ENCODE results near the gene PER2. TPM values are rescaled to one million over a fixed set of nuclear protein-coding genes. Genes with fewer than 3 reads are reported as not detected.

PER2 gene
- total RNA-seq, 4 donors from 2014 or later = 24.3 to 105 (median 85.9) TPM

DNA sequence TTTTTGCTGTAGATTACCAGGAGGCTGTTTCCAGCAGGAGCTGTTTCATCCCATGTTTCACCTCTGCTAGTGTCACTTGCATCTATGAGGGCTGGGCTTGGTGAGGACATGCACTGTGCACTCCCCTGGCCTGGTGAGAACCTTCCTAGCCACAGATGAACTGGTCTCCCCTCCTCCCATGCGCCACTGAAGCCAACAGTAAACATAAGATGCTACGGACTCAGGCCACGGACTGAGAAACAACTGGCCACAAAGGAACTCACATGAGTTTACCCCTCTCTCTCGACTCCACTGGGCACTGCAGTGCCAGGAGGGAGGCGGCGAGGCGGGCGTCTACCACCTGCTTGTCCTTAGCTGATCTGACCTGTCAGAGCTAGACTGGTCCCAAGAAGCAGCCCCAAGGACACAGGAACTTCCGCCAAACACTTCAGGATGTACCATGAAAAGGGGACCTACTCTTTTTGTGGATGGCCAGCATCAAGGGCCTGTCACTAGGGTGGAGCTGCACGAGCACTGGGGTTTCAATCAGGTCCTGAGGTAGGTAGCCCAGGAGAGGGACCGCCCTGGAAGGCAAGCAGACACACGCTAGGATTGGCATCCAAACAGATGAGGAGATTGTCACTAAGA, 25.8 kb downstream of the PER2 start:
- Histone ChIP-seq H3K27me3 (no peaks in the 10 kb centered on the region), H3K9me3 (no peaks in the 10 kb centered on the region), H3K27ac (peak overlapping the region; percentile 42), H3K4me1 (peaks cover 25% of the 10 kb centered on the region), H3K36me3 (peaks cover 71% of the 10 kb centered on the region), H3K4me3 (no peak overlapping the region)
- WGBS = 85% methylated on average over 12 of the region's 12 CpGs
- DNase-seq (ENCODE audit: low spot score in 2 of 2) = peak in 1 of 2 donors; percentile 62
- no peak for TF ChIP-seq EP300 (IDR thresholded peaks at IDR 0.05)
- TF ChIP-seq, protein P1, sequence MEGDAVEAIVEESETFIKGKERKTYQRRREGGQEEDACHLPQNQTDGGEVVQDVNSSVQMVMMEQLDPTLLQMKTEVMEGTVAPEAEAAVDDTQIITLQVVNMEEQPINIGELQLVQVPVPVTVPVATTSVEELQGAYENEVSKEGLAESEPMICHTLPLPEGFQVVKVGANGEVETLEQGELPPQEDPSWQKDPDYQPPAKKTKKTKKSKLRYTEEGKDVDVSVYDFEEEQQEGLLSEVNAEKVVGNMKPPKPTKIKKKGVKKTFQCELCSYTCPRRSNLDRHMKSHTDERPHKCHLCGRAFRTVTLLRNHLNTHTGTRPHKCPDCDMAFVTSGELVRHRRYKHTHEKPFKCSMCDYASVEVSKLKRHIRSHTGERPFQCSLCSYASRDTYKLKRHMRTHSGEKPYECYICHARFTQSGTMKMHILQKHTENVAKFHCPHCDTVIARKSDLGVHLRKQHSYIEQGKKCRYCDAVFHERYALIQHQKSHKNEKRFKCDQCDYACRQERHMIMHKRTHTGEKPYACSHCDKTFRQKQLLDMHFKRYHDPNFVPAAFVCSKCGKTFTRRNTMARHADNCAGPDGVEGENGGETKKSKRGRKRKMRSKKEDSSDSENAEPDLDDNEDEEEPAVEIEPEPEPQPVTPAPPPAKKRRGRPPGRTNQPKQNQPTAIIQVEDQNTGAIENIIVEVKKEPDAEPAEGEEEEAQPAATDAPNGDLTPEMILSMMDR (IDR thresholded peaks at IDR 0.05) = no peak
- TF ChIP-seq POLR2AphosphoS5 (IDR thresholded peaks at IDR 0.05) = no peak
- no peak for TF ChIP-seq POLR2A (IDR thresholded peaks at IDR 0.05)

DNA sequence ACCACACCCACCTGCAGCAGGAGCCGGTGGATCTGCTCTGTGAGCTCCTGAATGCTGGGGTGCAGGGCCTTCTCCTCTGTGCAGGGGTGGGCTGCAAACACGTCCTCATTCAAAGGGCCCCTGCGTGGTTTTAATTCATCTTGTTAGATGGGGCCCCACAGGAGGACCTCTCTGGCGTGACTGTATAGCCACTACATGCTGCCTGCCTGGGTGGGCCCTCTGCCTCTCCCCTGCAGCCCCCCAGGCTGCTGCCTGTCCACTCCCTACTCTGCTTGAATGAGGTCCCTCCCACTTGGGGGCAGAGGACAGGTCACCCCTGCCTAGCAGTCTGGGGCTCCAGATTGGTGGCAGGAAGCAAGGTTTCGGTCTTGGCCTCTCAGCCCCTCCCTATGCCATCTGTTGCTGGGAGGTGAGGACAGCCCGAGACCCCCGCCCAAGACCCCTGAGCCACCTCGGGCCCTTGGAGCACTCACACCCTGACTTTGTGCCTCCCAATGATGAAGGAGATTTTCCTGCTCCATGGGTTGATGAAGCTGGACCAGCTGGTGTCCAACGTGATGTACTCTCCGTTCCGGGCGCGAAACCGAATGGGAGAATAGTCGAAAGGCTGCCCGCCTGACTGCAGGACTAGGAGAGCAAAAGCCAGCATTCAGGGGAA, 26.6 kb downstream of the PER2 start:
- TF ChIP-seq EP300 (IDR thresholded peaks at IDR 0.05) = no peak
- TF ChIP-seq POLR2AphosphoS5 (IDR thresholded peaks at IDR 0.05) = no peak
- TF ChIP-seq, protein P1 (IDR thresholded peaks at IDR 0.05) = no peak
- no peak for TF ChIP-seq POLR2A (IDR thresholded peaks at IDR 0.05)
- Histone ChIP-seq H3K27ac (no peak overlapping the region), H3K4me1 (peaks cover 25% of the 10 kb centered on the region), H3K36me3 (peaks cover 70% of the 10 kb centered on the region), H3K9me3 (no peaks in the 10 kb centered on the region), H3K4me3 (no peak overlapping the region), H3K27me3 (no peaks in the 10 kb centered on the region)
- DNase-seq (ENCODE audit: low spot score in 2 of 2) = no peak
- WGBS = 94% methylated on average over 14 of the region's 16 CpGs

DNA sequence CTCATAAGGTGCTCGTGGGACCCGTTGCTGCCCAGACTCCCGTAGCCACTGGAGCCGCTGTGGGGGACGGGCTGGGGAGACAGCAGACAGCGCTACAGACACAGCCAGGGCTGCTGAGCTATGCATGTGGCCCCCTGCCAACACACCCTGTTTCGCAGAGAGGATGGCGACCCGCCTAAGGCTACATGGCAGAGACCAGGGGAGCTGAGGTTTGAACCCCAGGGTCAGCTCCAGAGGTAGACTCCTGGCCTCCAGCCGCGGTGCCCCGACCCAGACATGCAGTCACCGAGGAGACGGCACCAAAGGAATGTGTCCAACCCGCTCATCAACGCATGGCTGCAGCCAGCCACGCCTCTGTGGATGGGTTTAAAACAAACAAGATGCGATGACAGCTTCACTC, 27.5 kb downstream of the PER2 start:
- TF ChIP-seq POLR2A (IDR thresholded peaks at IDR 0.05) (no peak), POLR2AphosphoS5 (IDR thresholded peaks at IDR 0.05) (no peak), EP300 (IDR thresholded peaks at IDR 0.05) (no peak)
- TF ChIP-seq, protein P1 (IDR thresholded peaks at IDR 0.05) = no peak
- H3K27me3 ChIP-seq = no peaks in the 10 kb centered on the region
- H3K27ac ChIP-seq = no peak overlapping the region
- no peaks in the 10 kb centered on the region for H3K9me3 ChIP-seq
- peaks cover 25% of the 10 kb centered on the region for H3K4me1 ChIP-seq
- no peak overlapping the region for H3K4me3 ChIP-seq
- WGBS = no CpG with 5 or more reads among the region's 18 CpGs
- no peak for DNase-seq (ENCODE audit: low spot score in 2 of 2)
- H3K36me3 ChIP-seq = peaks cover 77% of the 10 kb centered on the region

DNA sequence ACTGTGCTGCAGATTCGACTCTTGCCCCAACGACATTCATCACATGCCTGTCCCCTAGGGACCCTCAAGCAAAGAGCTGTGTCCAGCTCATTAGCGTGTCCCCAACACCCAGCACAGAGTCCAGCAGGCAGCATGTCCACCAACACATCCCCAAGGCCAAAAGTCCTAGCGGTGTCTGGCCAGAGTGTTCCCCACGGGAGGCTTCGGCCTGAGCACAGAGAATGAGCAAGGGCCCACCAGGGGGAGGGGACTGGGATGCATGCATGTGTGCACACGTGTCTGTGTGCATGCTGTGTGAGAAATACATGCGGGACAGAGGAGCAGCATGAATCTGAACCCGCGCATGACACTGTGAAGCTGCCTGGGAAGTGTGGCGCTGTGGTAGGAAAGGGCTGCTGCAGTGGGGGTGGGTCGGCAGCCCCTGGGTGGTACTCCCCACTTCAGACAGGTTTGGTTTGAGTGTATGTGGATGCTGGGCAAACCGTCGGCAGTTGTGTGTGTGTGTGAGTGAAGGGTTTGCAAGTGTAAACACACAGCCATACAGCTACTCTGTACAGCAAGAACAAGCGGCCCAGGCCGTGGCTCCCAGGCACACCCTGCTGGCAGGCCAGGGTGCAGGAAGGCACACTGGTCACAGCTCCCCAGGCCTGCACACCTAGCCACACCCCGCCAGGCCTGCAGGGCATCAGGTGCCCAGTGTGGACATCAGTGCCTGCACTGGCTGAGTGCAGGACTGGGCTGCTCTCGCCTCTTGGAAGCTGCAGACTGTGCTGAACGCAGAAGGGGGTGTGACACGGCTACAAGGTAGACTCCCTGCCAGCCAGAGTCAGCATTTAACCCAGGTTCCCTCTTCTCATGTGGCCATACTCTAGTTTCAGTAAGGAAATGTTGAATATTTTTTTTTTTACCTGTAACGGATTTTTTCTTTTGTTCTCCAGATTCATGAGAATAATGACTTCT, 29.1 kb downstream of the PER2 start:
- DNase-seq (ENCODE audit: low spot score in 2 of 2) = peak in 1 of 2 donors; percentile 62
- H3K4me1 ChIP-seq = peaks cover 20% of the 10 kb centered on the region
- TF ChIP-seq, protein P1 (IDR thresholded peaks at IDR 0.05) = no peak
- no peak for TF ChIP-seq POLR2AphosphoS5 (IDR thresholded peaks at IDR 0.05)
- no peak for TF ChIP-seq POLR2A (IDR thresholded peaks at IDR 0.05)
- TF ChIP-seq EP300 (IDR thresholded peaks at IDR 0.05) = no peak
- H3K27me3 ChIP-seq = no peaks in the 10 kb centered on the region
- H3K36me3 ChIP-seq = peaks cover 83% of the 10 kb centered on the region
- no peak overlapping the region for H3K4me3 ChIP-seq
- H3K27ac ChIP-seq = no peak overlapping the region
- 87% methylated on average over 19 of the region's 21 CpGs for WGBS
- H3K9me3 ChIP-seq = no peaks in the 10 kb centered on the region
